NCI-H345 treated with DMSO at 0.1 percent for 48 hours (cell line): Measurements from ENCODE around the gene LRRC7.

ENCODE experiments used
- DNase-seq: peaks from one replicate; lab custom pipeline; 2025; ENCODE audit not compliant: unreplicated experiment; lab: John Stamatoyannopoulos, UW

Gene LRRC7

DNA sequence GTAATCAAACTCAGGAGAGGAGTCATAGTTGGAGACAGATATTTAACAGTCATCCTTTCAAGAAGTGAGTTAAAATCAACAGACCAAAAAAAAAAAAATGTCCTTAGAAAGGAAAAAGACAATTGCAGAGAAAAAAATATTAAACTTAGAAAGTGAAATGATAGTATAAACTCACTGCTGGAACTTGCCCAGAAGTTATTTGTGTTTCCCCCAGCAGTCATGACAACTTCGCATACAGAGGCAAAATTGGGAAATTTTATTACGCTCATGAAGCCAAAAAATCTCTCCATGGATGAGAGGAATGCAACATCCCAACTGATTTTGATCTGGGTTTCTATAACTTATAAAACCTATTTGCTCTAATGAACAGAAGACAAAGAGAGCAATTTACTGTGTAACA, 198.2 kb downstream of the LRRC7 start:
- no peak for DNase-seq

DNA sequence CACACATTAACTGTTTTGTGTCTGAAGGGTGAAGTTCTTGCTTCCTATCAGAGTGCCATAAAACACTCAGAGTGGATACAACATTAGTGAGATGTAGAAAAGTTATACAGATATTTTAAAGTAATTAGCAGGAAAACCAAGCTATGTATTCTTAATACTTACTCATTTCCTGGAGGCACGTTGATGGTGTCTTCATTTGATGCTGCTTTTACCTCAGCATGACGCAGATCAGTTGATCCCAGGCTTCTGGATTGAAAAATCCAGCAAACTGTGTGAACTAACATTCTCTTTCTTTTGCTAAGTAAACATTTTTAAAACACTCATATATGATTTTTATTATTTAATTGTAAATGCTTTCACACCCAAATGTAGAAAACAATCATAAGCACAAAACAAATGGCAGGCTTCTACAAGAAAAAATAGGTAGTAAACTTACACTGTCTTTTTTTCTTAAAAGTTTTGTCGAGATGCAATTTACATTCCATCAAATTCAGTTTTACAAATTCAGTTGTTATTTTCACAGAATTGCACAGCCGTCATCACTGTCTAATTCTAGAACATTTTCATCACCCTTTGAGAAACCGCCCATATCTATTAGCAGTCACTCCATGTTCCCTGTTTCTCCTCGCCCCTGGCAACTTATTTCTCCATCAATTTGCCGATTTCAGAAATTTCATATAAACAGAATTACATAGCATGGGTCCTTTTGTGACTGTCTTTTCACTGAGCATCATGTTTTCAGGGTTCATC, 198.9 kb downstream of the LRRC7 start:
- DNase-seq = no peak

DNA sequence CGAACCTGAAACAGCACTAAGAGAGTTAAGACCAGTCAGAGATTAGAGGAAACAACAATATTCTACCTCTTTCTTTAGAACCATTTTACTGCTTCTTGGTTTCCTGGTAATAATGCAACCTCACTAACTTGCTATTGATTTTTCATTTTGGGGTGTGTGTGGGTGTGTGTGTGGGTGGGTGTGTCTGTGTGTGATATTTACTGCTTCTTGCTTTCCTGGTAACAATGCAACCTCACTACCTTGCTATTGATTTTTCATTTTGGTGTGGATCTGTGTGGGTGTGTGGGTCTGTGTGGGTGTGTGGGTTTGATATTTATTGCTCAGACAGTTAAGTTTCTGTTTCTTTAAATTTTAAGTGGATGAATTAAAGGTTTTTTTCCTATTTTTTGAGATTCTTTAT, 208.8 kb downstream of the LRRC7 start:
- DNase-seq = no peak

DNA sequence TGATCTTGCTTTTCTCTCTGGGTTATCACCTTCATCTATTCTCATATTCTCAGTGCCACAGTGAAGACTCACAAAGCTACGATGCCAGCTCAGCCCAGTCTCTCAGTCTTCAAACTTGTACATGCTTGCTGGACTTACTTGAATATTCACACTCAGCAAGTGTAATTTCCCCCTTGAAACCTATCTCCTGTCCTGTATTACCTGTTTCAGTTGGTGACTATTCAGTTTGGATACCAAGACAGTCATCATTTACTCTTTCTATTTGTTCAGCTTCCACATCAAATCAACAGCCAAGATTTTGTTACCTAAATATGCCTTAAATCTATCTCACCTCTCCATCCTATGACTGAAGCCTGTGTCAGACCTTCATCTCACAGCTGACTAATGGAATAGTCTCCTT, 209.7 kb downstream of the LRRC7 start:
- no peak for DNase-seq

DNA sequence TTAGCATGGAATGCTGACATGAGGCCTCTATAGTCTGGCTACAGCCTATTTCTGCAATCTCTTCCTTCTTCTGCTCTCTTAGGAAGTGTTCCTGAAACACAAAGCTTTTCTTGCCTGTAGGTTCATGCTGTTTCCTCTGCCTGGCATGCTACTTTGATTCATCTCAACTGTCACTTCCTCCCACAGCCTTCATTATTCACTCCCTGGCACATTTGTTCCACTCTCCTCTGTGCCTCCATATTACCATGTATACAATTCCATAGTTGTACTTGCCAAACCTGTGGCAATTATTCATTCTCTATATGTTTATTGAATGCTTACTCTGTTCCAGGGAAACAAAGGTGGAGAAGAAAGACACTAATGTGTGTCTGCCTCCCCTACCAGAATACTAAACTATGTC, 210.2 kb downstream of the LRRC7 start:
- DNase-seq = no peak

DNA sequence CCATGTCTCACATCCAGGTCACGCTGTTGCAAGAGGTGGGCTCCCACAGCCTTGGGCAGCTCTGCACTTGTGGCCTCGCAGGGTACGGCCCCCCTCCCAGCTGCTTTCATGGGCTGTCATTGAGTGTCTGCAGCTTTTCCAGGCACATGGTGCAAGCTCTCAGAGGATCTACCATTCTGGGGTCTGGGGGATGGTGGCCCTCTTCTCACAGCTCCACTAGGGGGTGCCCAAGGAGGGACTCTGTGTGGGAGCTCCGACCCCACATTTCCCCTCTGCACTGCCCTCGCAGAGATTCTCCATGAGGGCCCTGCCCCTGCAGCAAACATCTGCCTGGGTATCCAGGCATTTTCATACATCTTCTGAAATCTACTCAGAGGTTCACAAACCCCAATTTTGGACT, 219.4 kb downstream of the LRRC7 start:
- no peak for DNase-seq

DNA sequence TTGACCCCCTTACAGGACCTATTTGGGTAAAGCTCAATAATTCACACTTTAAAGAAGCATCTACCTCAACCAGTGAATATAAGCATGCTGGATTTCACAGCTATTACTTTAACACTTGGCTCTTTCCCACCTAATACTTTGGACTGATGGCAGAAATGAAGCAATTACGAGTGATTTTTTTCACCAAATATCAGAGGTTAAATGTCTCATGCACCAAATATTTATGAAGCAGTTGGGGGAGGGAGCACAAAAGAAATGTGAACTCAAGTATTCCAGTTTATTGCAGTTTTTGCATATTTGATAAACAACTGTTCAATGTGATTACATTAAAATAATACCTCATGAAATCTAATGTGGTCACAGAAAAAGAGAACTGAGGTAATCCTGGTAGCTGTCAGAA, 223.6 kb downstream of the LRRC7 start:
- DNase-seq = no peak

DNA sequence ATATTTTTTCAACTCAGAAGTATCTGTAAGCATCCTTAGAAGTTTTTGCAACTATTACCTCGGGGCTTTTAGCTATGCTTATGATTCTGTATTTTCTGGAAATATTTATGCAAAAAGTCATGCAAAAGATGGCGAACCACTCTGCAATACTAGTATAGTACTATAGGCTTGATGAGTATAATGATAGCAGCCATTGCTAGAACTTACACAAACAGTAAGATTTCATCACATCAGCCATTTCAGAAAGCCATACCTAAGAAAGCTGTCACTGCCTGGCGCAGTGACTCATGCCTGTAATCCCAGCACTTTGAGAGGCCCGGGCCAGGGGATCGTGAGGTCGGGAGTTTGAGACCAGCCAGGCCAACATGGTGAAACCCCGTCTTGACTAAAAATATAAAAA, 227.1 kb downstream of the LRRC7 start:
- DNase-seq = no peak

DNA sequence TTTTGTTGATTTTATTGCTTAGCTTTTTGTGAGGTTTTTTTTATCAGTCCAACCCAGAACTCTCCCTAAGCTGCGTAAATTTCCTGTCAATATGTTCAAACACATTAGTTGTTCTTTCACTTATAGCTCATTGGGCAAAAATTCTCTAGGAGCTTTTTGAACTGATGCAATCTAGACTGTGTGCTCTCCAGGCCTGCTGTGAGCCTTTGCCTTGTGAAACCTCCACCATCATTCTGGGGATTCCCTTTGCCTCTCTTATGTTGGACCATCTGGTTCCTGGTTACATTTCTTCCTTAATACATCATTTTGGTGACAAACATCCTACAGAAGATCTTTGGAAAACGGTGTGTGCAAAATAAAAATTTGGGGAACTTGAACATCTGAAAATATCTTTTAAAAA, 247.2 kb downstream of the LRRC7 start:
- DNase-seq = no peak

DNA sequence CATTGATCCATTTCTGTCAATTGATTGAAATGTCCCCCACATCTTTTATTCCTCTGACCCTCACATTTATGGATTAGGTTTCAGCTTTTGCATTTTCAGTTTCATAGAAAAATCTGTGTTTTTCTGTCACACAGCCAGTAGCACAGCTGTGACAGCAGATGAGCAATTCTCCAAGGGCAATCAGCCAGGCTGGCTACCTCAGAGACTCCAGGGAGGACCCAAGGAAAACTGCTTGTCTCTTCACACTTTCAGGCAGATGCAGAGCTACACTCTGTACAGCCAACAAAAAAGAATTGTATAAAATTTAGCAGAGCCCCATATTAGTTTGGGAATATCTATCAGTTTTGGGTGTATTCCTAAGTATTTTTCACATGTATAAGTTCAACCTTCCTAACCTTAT, 257.2 kb downstream of the LRRC7 start:
- no peak for DNase-seq

DNA sequence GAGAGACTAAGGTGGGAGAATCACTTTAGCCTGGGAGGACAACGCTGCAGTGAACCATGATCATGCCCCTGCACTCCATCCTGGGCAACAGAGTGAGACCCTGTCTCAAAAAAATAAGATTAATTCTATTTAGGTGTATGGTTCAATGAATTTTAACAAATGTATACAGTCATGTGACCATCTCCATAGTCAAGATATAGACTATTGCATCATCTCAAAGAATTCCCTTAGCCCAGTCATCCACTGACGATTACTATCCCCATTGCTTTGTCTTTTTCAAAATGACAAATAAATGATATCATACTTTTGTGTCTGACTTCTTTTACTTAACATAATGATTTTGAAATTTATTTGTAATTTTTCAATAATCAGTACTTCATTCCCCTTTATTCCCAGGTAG, 260.0 kb downstream of the LRRC7 start:
- DNase-seq = no peak

DNA sequence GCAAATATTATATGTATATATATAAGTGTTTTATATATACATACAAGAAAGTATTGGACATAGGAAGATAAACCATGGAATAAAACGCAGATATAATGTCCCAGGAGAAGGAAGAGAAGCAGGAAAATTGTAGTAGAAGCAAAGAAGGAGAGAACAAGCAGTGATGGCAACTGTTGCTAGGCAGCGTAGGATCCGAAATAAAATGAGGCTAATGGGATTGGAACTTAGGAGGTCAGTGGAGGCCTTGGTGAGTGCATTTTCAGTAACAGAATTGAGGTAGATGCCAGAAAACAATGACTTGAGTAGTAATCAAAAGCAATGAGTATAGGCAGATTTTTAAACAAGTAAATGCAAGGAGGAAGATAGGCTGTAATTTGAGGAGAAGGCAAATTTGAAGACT, 265.8 kb downstream of the LRRC7 start:
- no peak for DNase-seq

DNA sequence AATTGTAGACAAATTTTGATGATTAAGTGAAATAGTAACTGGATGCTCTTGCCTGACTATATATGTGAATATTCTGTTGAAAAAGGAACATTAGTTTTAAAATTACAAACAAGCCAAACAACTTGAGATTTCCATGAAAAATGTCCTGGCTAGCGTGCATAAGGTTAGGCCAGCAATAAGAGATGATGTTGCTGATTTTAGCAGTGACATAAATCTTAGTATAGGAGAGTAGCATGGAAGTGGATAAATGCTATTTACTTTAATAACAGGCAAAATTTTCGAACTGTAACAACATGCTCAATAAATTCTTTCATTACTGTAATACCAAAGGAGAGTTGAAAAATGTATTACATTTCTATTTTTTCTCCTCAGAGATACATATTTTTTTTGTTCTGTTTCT, 266.6 kb downstream of the LRRC7 start:
- DNase-seq = no peak

DNA sequence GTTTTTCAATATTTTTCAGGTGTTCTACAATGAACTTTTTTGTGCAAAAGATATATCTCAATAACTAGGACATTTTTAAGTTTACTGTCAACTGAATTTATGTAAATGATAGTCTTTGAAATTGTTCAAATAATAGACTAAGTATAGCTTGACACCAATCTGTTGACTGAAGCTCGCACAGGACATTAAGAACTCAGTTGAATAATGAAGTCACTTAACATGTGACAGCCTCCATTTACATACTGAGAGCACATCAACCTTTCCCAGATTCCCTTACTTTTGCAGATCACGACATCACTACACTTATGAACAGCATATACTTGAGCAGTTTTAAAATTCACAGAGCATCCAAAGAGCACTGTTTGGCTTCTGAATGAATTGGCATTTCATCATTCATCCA, 268.2 kb downstream of the LRRC7 start:
- DNase-seq = no peak

DNA sequence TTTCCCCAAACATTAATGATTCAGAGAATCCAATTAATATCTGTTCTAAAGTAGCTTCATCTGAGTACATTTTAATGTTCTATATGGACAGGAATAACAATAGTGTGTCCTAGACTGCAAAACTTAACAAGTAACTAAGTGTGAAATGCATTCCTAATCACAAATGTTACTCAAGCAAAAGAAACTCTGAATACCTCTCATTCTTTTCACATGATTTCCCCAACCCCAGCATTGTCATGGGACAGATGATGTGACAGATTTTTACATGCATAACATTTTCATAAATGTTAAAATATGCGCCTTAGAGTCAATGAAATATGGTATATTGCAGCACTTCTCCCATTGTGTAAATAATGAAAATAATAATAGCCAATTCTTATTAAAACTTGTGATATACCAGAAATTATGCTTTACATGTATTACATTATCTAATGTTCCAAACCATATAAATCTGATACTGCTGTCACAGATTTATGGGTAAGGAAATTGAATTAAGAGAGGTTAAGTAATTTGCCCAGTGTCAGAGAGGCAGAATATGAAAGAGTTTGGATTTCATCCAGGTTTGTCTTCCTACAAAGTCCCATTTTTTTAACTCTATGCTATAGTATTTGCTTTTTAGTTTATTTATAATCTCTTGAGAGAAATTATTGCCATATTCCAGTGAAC, 269.4 kb downstream of the LRRC7 start:
- no peak for DNase-seq

DNA sequence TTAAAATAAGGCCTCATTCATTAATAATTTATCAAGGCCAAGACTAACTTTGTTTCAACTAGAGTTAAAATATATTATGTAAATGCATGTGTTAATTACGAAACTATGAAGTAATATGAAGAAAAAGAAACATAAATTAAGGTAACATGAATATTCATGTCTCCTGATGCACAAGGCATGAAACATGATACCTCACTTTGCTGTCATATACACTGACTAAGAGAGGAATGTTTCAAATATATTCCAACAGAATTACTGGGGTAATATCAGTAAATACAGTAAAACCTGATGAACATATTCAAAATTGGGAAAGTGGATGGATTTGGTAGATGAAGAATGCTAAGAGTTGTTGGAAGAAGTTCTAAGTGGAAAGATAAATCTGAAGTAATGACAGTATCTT, 274.6 kb downstream of the LRRC7 start:
- no peak for DNase-seq

DNA sequence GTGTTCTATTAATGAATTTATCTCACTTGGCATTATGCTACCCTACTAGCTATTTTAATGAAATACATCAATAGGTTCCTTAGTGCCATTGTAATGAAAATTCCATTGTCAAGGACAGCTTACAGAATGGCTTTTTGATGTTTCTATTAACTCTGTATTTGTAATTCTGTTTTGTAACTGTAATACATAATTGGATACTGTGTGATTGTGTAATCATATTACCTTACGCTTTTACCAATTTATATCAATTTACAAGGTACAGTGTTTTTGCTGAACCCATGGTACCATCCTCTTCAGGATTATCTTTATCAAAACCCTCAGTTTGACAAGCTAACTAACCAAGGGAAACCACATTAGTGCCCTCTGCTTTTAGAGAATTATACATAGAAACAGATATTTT, 277.9 kb downstream of the LRRC7 start:
- DNase-seq = no peak

DNA sequence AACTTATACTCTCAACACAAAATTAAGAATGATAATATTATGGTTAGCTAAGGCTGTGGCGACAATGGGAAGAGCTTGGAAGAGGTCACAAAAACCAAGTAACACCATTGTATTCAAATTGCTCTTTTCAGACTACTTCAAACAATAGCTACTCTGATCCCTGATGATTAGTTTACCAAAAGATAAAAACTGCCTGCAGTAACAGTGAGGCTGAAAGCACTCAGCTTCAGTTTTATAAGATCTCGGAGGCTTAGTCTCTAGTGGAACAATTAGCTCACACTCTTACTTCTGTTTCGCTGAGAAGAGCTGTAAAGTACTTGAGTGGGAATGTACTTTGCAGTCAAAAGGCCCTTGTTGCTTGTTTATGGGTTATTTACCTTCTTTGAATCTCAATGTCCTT, 278.5 kb downstream of the LRRC7 start:
- DNase-seq = peak; percentile 12

DNA sequence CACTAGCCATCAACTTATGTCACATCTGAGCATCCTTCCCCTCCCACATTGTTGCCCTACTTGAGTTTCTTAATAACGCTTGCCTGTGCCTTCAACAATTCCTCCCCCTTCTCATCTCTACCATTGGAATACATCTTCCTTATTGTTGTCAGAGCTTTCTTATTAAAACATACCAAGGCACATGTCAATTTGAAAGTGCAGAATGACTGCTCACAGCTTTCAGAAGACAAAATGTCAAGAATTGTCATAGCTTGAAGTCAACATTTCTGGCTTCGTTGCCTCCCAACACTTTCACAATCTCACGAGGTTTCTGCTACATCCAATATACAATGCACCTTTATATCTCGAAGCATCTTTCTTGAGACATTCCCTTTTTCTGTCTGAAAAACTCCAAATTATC, 279.9 kb downstream of the LRRC7 start:
- DNase-seq = no peak

DNA sequence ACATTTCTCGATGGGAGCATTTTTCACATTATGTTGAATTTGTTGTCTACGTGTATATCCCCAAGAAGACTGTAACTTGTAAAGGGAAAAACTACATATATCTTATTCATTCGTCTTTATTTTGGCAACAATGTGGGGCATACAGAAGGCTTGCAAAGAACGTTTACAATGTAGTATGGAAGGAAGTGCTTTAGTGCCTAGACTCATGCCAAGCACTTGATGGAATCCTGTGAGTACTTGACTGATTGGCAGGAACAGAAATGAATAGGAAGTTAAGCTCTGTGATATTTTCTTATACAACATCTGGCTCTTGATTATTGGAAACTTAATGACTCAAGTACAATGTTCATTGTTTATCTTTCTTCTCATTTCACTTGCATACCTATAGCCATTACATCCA, 284.4 kb downstream of the LRRC7 start:
- DNase-seq = no peak

DNA sequence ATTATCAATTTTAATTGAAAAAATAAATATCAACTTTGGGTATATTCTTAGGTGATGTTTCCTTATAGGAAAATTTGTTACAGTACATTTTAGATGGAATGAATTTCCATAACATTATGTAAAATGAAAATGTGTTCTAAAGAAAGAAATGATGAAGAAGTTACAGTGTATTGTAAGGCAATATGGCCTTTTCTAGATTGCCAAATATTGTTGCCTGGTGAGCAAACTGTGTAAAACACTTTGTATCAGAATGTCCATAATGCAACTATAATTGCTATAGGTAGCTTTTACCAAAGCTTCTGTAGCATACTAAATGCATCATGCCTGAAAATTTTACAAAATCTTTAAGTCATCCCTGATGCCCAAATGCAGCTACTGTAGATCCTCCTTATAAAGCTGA, 285.0 kb downstream of the LRRC7 start:
- DNase-seq = no peak

DNA sequence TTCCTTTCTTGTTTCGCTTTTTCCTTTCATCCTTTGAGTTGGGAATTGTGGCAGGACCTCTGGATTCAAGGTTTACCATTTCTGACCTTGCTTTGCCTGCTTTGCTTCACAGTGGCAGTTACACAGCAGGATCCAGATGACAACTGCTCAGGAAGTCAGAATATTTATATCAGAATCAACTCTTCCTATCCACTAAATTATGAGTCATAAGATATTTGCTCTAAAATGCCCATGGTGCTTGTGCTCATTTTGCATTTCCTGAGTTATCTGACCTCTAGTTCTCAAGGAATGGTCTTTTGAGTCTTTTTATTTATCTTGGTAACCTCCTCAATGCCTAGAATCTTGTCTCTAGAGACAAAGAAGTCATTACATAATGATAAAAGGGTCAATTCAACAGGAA, 290.8 kb downstream of the LRRC7 start:
- DNase-seq = no peak

DNA sequence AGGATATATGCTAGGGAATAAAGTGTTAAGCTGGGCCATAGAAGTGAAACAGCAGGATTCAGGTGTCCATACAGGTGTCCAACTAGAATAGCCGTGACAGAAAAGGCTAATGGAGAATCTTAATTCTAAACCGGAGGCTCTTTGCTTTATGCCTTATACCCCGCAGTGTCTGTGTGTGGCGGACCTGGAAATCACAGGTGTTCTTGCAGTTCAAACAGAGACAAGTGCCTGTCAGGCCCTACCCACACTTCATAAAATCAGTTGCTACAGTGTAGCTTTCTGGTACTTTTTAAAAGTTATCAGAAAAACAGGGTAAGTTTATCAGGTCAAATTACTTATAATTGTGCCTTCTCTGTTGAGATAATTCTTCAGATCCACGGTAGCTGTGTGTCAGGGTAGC, 293.9 kb downstream of the LRRC7 start:
- peak; percentile 39 for DNase-seq
